GM12865 (cell line): ENCODE results near the gene REL.
A peak's percentile ranks its signal among the peaks of the same experiment; 100 is the strongest.

Source experiments
- DNase-seq: peaks from one replicate; pipeline ENCODE4 v3.0.0; 2010; ENCODE audit warnings: low read depth
- H3K4me3 ChIP-seq: 2 replicates; pipeline ENCODE4 v1.5.1; 2011; ENCODE audit warnings: mild to moderate bottlenecking, low read depth, low read length, control low read depth
- TF ChIP-seq, protein P1 (sequence below): IDR thresholded peaks from 2 replicates; pipeline ENCODE4 v1.5.1; 2011; ENCODE audit warnings: low read length, control low read depth, low read depth, inconsistent platforms; ENCODE audit not compliant: insufficient read depth; ENCODE audit errors: missing control alignments

Gene REL

DNA sequence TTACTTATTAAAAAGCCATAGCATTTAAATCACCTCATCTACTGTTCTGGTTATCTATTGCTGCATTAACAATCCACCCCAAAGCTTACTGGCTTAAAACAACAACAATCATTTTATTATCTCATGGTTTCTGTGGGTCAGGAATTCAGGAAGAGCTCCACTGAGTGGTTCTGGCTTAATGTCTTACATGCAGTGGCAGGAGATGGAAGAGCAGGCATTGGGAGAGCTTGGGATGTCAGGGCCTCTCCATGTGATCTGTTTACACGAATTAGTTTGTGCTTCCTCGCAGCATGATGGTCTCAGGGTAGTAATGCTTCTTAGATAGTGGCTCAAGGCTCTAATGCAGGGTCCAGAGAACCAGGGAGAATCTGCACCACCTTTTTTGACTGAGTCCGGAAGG, 14.4 kb upstream of the REL start:
- no peak overlapping the region for H3K4me3 ChIP-seq
- DNase-seq: no peak
- TF ChIP-seq, protein P1, sequence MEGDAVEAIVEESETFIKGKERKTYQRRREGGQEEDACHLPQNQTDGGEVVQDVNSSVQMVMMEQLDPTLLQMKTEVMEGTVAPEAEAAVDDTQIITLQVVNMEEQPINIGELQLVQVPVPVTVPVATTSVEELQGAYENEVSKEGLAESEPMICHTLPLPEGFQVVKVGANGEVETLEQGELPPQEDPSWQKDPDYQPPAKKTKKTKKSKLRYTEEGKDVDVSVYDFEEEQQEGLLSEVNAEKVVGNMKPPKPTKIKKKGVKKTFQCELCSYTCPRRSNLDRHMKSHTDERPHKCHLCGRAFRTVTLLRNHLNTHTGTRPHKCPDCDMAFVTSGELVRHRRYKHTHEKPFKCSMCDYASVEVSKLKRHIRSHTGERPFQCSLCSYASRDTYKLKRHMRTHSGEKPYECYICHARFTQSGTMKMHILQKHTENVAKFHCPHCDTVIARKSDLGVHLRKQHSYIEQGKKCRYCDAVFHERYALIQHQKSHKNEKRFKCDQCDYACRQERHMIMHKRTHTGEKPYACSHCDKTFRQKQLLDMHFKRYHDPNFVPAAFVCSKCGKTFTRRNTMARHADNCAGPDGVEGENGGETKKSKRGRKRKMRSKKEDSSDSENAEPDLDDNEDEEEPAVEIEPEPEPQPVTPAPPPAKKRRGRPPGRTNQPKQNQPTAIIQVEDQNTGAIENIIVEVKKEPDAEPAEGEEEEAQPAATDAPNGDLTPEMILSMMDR: no peak

DNA sequence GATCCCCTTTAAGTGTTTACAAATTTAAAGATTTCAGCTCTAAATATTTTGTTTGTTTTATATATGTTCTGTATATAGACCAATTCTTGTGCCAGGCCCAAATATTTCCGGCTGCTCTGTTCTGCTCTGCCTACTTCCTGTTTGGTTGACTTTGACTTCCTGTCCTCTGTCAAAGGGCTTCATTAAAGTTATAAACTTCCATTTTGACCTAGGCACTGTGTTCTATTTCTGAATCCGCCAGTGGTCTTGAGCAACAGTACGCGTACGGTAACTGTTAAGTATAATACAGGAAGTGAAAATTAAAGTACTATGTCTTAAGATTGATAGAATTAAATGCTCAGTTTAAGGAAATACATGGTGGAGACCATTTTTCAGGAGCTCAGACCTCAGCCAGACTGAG, 13.5 kb upstream of the REL start:
- TF ChIP-seq, protein P1: no peak
- no peak overlapping the region for H3K4me3 ChIP-seq
- DNase-seq: peak; percentile 61

DNA sequence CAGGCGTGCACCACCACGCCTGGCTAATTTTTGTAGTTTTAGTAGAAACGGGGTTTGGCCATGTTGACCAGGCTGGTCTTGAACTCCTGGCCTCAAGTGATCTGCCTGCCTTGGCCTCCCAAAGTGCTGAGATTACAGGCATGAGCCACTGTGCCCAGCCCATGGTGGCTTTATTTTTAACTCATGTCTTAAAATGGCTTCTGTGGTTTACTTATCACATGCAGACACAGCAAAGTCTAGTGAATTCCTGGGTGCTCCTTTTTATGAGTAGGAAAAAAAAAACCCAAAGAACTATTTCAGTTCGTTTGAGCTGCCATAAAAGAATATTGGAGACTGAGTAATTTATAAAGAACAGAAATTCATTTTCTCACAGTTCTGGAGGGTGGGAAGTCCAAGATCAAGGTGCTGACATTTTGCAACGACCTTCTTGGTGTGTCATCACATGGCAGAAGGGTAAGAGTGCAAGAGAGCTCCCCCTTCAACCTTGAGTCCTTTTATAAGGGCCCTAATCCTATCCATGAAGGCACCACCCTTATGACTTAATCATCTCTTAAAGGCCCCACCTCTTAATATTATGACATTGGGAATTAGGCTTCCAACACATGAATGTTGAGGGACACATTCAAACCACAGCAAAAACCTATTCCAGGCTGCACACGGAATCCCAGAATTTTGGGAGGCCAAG, 12.6 kb upstream of the REL start:
- no peak overlapping the region for H3K4me3 ChIP-seq
- no peak for DNase-seq
- TF ChIP-seq, protein P1: no peak

DNA sequence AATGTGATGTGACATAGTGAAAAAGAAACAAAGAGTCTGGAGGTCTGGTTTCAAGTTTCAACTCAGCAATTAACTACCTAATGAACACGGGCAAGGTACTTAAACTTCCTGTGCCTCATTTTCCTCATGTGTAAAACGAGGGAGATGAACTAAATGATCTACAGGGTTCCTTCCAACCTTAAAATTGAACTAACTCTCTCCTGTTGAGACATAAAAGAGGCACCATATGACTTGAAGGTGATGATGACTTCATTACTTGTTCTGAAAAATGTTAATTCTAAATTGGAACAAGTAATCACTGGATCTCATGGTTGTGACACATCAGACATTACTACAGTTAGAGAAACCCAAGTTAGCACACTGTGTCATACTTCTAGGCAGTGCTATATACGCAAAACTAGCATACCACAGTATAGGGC, 8.9 kb upstream of the REL start:
- DNase-seq: peak; percentile 56
- TF ChIP-seq, protein P1: no peak
- H3K4me3 ChIP-seq: no peak overlapping the region

DNA sequence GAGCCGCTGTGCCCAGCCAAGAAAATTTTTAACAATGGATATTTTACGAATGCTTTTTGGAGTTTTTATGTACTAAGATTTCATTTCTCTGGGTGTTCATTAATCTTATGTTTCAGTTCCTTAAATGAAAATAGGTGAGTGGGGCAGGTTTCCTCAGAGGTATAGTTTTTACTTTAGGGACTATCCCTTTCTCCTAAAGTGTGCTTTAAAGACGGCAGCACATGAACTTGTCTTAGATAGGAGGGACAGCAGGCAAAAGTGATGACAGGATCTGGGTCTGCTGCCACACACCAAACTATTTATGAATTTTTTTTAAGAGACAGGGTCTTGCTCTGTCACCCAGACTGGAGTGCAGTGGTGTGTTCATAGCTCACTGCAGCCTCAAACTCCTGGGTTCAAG, 8.0 kb upstream of the REL start:
- H3K4me3 ChIP-seq: no peak overlapping the region
- peak; percentile 74 for DNase-seq
- TF ChIP-seq, protein P1: no peak

- H3K4me3 ChIP-seq: no peak overlapping the region
- DNase-seq: no peak
- TF ChIP-seq, protein P1: no peak
Measured at GRCh38 chr2:60875520-60875919, 5.9 kb upstream of the REL start.

DNA sequence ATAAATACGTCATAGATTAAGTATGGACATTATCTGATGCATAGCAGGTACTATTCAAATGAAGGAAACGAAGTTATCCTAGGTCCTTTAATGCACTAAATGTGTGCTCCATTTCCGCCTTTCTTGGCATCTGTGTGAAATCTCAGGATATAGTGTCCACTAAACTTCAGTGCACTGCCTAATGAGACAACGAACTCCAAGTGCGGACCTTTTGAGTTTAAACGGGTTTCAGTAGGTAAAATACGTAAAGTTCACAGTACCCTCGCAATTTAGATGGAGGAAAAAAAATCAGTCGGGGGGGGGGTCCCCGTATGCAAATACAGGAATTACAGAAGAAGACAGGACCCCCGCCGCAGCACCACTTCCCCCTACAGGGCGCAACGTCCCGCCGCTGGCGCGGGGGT, 729 bp upstream of the REL start:
- peak overlapping the region; percentile 89 for H3K4me3 ChIP-seq
- no peak for DNase-seq
- TF ChIP-seq, protein P1: no peak
